Thoracic aorta (tissue), 2 donors: ENCODE data around the gene DAB2IP. TPM values are rescaled to one million over a fixed set of nuclear protein-coding genes. Genes with fewer than 3 reads are reported as not detected.

ENCODE experiments used
- ATAC-seq: fragments of 150-250 bp; one replicate; pipeline ENCODE4 v1.8.0; 2017; ENCODE audit warnings: low read depth; ENCODE audit not compliant: insufficient number of reproducible peaks, low FRiP score
- DNase-seq: peaks from one replicate; pipeline ENCODE4 v3.0.0-alpha.2; 2020; ENCODE audit warnings: low spot score
- H3K27ac ChIP-seq, 2 donors: fragments of 200-600 bp; sonication (generic); 1 replicate in 1 of 2; 2 replicates in 1 of 2; pipeline ENCODE4 v1.5.1; 2016; ENCODE audit warnings: mild to moderate bottlenecking in 2 of 2, moderate library complexity in 2 of 2
- H3K27me3 ChIP-seq: fragments of 200-600 bp; sonication (generic); replicated peaks from 2 replicates; pipeline ENCODE4 v1.6.0; 2016; ENCODE audit warnings: mild to moderate bottlenecking; ENCODE audit not compliant: insufficient read depth
- H3K36me3 ChIP-seq: fragments of 200-600 bp; sonication (generic); one replicate; pipeline ENCODE4 v1.5.1; 2016
- H3K4me1 ChIP-seq, 2 donors: fragments of 200-600 bp; sonication (generic); 1 replicate in 1 of 2; 2 replicates in 1 of 2; pipeline versions ENCODE4 v1.5.1 to v1.6.0; 2016; ENCODE audit warnings: low read depth in 2 of 2, mild to moderate bottlenecking in 1 of 2; ENCODE audit not compliant: control insufficient read depth in 1 of 2
- H3K4me3 ChIP-seq: fragments of 200-600 bp; sonication (generic); 2 replicates; pipeline ENCODE4 v1.5.1; 2016; ENCODE audit warnings: mild to moderate bottlenecking
- H3K9me3 ChIP-seq: fragments of 200-600 bp; sonication (generic); 2 replicates; pipeline ENCODE4 v1.5.1; 2016
- total RNA-seq, 2 donors: library from RNA; depleted of rRNA; stranded (reverse); fragments of >200 nt; gene quantifications; one replicate each; pipeline versions ENCODE4 v1.1.0 to v1.2.3, GENCODE V29; 2016
- TF ChIP-seq, protein P1 (sequence below): fragments of 200-600 bp; sonication (generic); IDR thresholded peaks from one replicate; pipeline ENCODE4 v1.5.1; 2019; ENCODE audit warnings: antibody characterized with exemption

Gene DAB2IP
- total RNA-seq, 2 donors from 2014 or later, result 87.4 to 104 TPM

DNA sequence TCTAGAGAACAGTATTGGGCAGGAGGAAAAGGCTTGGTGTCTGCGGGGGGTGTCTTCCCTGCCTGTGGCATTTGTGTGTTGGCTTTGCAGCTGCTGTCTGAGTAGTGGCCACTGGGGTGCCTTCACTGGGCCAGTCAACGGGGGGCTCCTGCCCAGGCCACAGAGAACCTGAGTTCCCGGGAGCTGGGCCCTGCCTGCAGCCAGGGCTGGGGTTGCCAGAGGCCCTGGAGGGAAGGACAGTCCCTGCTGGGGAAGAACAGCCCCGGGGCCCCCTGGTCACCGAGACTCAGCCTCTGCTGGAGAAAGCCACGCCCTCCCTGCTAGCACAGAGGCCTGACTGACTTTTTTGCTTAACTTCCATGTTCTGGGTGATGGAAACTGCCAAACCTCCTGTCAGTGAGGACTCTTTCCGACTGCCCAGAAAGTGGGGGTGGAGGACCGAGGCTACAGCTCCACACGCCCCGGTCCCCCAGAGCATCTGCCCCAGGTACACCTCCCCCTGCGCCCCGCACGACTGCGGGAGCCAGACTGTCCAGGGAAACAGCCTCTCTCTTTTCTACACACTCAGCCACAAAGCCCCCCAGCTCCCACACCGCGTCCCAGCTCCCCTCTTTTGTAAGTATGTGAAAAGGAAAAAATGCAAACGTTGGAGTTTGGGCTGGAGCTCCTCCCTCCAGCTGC is 133.4 kb downstream of the DAB2IP start:
- Histone ChIP-seq H3K4me3 (no peak overlapping the region), H3K27me3 (no peaks in the 10 kb centered on the region), H3K36me3 (peaks cover 44% of the 10 kb centered on the region), H3K9me3 (no peaks in the 10 kb centered on the region), H3K27ac (no peak overlapping the region), H3K4me1 (no peaks in the 10 kb centered on the region)
- TF ChIP-seq, protein P1, sequence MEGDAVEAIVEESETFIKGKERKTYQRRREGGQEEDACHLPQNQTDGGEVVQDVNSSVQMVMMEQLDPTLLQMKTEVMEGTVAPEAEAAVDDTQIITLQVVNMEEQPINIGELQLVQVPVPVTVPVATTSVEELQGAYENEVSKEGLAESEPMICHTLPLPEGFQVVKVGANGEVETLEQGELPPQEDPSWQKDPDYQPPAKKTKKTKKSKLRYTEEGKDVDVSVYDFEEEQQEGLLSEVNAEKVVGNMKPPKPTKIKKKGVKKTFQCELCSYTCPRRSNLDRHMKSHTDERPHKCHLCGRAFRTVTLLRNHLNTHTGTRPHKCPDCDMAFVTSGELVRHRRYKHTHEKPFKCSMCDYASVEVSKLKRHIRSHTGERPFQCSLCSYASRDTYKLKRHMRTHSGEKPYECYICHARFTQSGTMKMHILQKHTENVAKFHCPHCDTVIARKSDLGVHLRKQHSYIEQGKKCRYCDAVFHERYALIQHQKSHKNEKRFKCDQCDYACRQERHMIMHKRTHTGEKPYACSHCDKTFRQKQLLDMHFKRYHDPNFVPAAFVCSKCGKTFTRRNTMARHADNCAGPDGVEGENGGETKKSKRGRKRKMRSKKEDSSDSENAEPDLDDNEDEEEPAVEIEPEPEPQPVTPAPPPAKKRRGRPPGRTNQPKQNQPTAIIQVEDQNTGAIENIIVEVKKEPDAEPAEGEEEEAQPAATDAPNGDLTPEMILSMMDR, result no peak
- ATAC-seq (no peak), DNase-seq (no peak)

DNA sequence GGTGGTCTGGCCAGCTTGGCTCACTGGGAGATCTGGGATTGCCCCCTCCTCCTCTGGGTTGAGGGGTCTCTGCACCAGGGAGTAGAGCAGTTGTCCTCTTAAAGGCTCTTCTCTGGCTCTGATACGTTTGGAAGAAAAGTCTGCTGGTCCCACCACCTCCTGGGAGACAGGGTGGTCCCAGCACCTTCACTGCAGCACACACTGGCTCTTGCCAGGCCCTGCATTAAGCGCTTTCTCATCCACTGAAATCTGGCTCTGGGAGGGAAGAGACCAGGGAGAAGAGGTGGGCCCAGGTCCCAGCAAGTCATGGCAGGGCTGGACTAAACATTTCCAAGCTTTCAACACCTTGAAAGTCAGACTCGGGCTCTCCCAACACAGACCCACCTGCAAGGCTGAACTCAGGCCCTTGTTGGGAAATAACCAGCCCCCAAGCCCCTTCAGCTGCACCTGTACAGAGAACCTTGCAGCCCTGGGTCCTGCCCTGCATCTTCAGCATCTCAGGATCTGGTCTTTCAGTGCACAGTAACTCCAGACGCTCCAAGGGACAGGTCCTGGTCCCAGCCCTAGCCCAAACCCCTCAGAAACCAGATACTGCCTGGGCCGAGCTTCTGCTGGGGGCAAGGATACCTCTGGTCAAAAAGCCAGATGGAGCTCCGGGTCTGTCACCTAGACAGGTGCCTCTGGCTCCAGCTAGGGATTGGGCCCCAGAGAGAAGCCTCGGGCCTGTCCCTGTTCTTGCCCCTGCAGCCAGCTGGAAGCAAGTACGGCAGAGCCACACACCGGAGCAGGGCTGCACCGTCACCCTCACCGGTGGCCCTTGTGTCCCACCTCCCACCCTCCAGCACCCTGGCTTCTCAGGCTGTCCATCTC is 134.5 kb downstream of the DAB2IP start:
- no peak for DNase-seq
- H3K27ac ChIP-seq, result no peak overlapping the region
- no peaks in the 10 kb centered on the region for H3K9me3 ChIP-seq
- no peak for ATAC-seq
- TF ChIP-seq, protein P1, result no peak
- H3K36me3 ChIP-seq, result peaks cover 36% of the 10 kb centered on the region
- H3K4me3 ChIP-seq, result no peak overlapping the region
- H3K4me1 ChIP-seq, result no peaks in the 10 kb centered on the region
- no peaks in the 10 kb centered on the region for H3K27me3 ChIP-seq

DNA sequence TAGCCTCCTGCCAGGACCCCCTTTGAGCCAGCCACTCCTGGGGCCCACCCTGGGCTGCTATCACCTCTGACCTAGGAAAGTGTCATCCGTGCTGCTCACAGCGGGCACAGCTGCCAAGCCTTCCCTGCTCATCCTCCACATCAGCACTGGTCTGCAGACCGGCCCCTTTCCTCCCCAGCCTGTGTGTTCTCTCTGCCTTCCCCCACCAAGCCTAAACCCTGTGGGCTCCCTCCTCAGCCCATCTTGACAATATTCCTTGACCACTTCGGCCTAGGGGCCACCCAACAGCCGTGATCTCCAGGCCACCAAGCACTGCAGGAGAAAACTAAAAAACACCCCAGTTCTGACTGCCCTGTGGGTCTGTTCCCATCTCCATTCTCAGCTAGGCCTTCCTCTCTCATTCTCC is 135.1 kb downstream of the DAB2IP start:
- Histone ChIP-seq H3K9me3 (no peaks in the 10 kb centered on the region), H3K4me1 (no peaks in the 10 kb centered on the region), H3K36me3 (peaks cover 29% of the 10 kb centered on the region), H3K27me3 (no peaks in the 10 kb centered on the region), H3K27ac (no peak overlapping the region), H3K4me3 (no peak overlapping the region)
- TF ChIP-seq, protein P1, result no peak
- DNase-seq (no peak), ATAC-seq (no peak)

DNA sequence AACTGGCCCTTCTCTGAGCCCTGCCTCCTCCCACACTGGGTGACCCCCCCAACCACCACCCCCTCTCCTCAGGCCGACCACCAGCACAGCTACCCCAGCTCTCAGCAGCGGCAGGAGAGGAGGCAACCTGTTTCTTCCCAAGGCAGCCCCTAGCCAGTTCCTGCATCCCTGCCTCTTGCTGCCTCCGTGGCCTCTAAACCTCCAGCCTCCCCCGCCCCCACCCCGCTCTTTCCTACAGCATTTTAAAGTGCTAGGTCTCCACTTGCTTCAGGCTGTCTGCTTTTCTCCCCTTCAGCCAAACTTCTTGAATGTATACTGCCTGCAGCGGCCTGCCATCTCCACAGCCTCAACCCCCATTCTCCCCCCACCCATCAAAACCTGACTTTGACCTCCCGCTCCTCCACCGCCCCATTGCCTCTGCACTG is 135.6 kb downstream of the DAB2IP start:
- Histone ChIP-seq H3K4me3 (no peak overlapping the region), H3K4me1 (no peaks in the 10 kb centered on the region), H3K27ac (no peak overlapping the region), H3K36me3 (peaks cover 25% of the 10 kb centered on the region), H3K27me3 (no peaks in the 10 kb centered on the region), H3K9me3 (no peaks in the 10 kb centered on the region)
- ATAC-seq, result no peak
- TF ChIP-seq, protein P1, result no peak
- no peak for DNase-seq

DNA sequence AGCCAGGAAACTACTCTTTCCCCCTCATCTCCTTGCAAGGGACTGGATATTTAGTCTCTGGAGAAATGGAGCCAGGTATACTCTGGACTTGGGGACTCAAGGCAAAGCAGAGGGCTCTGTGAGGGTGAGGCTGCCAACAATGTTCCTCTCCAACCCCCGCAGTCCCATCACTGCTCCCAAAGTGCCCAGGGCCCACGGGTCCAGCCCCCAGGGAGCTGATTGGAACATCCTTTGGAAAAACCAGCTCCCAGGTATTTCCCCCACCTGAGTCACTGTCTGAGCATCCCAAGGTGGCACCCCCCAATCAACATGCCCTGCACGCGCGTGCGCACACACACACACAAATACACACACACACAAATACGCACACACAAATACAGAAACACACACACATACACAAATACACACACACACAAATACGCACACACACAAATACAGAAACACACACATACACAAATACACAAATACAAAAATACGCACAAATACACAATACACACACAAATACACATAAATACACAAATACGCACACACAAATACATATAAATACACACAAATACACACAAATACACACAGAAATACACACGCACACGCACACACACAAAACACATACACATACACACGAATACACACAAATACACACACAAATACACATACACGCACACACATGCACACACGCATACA is 137.4 kb downstream of the DAB2IP start:
- Histone ChIP-seq H3K9me3 (no peaks in the 10 kb centered on the region), H3K27ac (no peak overlapping the region), H3K27me3 (no peaks in the 10 kb centered on the region), H3K36me3 (peaks cover 10% of the 10 kb centered on the region), H3K4me1 (no peaks in the 10 kb centered on the region), H3K4me3 (no peak overlapping the region)
- TF ChIP-seq, protein P1, result no peak
- no peak for DNase-seq
- no peak for ATAC-seq
